Neutrophil (primary cell): ENCODE data around the gene BLOC1S5.

ENCODE experiments used
- H3K27ac ChIP-seq: fragments of 200-600 bp; sonication (generic); 2 replicates; pipeline ENCODE4 v1.5.1; 2016; ENCODE audit warnings: mild to moderate bottlenecking, moderate library complexity
- H3K27me3 ChIP-seq: fragments of 200-600 bp; sonication (generic); 2 replicates; pipeline ENCODE4 v1.6.0; 2016; ENCODE audit warnings: mild to moderate bottlenecking
- H3K36me3 ChIP-seq: fragments of 200-600 bp; sonication (generic); 2 replicates; pipeline ENCODE4 v1.5.1; 2017
- H3K4me1 ChIP-seq, 2 experiments: fragments of 200-600 bp in 1 of 2; sonication (generic) in 1 of 2; 1 replicate in 1 of 2; 2 replicates in 1 of 2; pipeline versions ENCODE4 v1.5.1 to v1.6.1; 2013 to 2016; ENCODE audit warnings: low read depth in 1 of 2, low read length in 1 of 2, mild to moderate bottlenecking in 1 of 2, moderate library complexity in 1 of 2; ENCODE audit not compliant: control insufficient read depth in 1 of 2, insufficient read depth in 1 of 2
- H3K4me3 ChIP-seq, 2 experiments: fragments of 200-600 bp in 1 of 2; sonication (generic) in 1 of 2; 1 replicate in 1 of 2; 2 replicates in 1 of 2; pipeline ENCODE4 v1.5.1; 2013 to 2016; ENCODE audit warnings: low read depth in 1 of 2, low read length in 1 of 2, mild to moderate bottlenecking in 1 of 2, moderate library complexity in 1 of 2
- H3K9me3 ChIP-seq: fragments of 200-600 bp; sonication (generic); 2 replicates; pipeline ENCODE4 v1.5.1; 2016
- TF ChIP-seq, protein P1 (sequence below): fragments of 200-600 bp; sonication (generic); IDR thresholded peaks from 2 replicates; pipeline ENCODE4 v1.5.1; 2016; ENCODE audit warnings: antibody characterized with exemption

BLOC1S5 gene

DNA sequence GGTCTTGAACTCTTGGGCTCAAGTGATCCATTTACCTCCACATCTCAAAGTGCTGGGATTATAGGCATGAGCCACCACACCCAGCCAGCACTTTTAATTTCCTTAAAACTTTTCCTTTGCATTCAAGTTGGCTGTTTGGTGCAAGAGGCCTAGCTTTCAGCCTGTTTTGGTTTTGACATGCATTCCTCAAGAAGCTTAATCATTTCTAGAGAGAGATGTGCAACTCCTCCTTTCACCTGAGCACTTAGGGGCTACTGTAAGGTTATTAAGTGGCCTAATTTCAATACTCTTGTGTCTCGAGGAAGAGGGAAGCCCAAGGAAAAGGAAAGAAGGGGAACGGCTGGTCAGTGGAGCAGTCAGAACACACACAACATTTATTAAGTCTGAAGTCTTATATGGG, 13.8 kb upstream of the BLOC1S5 start:
- H3K4me1 ChIP-seq, result peaks cover 69 to 92% of the 10 kb centered on the region in 2 experiments

DNA sequence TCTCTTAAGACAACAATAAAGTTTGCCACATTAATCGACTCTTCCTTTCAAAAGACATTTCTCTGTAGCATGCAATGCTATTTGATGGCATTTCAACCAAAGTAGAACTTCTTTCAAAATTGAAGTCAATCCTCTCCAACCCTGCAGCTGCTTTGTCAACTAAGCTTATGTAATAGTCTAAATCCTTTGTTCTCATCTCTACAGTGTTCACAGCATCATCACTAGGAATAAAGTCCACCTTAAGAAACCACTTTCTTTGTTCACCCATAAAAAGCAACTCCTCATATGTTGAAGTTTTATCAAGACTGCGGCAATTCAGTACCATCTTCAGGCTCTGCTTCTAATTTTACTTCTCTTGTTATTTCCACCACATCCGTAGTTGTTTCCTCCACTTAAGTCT, 11.5 kb upstream of the BLOC1S5 start:
- TF ChIP-seq, protein P1, sequence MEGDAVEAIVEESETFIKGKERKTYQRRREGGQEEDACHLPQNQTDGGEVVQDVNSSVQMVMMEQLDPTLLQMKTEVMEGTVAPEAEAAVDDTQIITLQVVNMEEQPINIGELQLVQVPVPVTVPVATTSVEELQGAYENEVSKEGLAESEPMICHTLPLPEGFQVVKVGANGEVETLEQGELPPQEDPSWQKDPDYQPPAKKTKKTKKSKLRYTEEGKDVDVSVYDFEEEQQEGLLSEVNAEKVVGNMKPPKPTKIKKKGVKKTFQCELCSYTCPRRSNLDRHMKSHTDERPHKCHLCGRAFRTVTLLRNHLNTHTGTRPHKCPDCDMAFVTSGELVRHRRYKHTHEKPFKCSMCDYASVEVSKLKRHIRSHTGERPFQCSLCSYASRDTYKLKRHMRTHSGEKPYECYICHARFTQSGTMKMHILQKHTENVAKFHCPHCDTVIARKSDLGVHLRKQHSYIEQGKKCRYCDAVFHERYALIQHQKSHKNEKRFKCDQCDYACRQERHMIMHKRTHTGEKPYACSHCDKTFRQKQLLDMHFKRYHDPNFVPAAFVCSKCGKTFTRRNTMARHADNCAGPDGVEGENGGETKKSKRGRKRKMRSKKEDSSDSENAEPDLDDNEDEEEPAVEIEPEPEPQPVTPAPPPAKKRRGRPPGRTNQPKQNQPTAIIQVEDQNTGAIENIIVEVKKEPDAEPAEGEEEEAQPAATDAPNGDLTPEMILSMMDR, result no peak

More for the DNA sequence above, 13.8 kb upstream of the BLOC1S5 start:
- Histone ChIP-seq H3K36me3 (no peaks in the 10 kb centered on the region), H3K9me3 (no peaks in the 10 kb centered on the region), H3K4me3 (no peak overlapping the region), H3K27ac (peak overlapping the region; percentile 11), H3K27me3 (no peaks in the 10 kb centered on the region)
- TF ChIP-seq, protein P1, result no peak

GRCh38 chr6:8075185-8075584, 11.0 kb upstream of the BLOC1S5 start:
- no peaks in the 10 kb centered on the region for H3K9me3 ChIP-seq
- TF ChIP-seq, protein P1, result no peak
- H3K27ac ChIP-seq, result peak overlapping the region; percentile 75
- no peak overlapping the region for H3K4me3 ChIP-seq
- H3K36me3 ChIP-seq, result no peaks in the 10 kb centered on the region
- H3K27me3 ChIP-seq, result no peaks in the 10 kb centered on the region
- peaks cover 48 to 70% of the 10 kb centered on the region in 2 experiments for H3K4me1 ChIP-seq

More for the DNA sequence above, 11.5 kb upstream of the BLOC1S5 start:
- no peak overlapping the region for H3K4me3 ChIP-seq
- peaks cover 53 to 75% of the 10 kb centered on the region in 2 experiments for H3K4me1 ChIP-seq
- no peaks in the 10 kb centered on the region for H3K36me3 ChIP-seq
- H3K27ac ChIP-seq, result peak overlapping the region; percentile 75
- no peaks in the 10 kb centered on the region for H3K9me3 ChIP-seq
- no peaks in the 10 kb centered on the region for H3K27me3 ChIP-seq

- Histone ChIP-seq H3K4me3 (no peak overlapping the region), H3K27me3 (no peaks in the 10 kb centered on the region), H3K9me3 (no peaks in the 10 kb centered on the region), H3K4me1 (peaks cover 38 to 60% of the 10 kb centered on the region in 2 experiments), H3K36me3 (no peaks in the 10 kb centered on the region), H3K27ac (peak overlapping the region; percentile 75)
- TF ChIP-seq, protein P1, result no peak
Observed at GRCh38 chr6:8074213-8074612, 10.0 kb upstream of the BLOC1S5 start.

GRCh38 chr6:8073758-8074157, 9.6 kb upstream of the BLOC1S5 start:
- TF ChIP-seq, protein P1, result no peak

DNA sequence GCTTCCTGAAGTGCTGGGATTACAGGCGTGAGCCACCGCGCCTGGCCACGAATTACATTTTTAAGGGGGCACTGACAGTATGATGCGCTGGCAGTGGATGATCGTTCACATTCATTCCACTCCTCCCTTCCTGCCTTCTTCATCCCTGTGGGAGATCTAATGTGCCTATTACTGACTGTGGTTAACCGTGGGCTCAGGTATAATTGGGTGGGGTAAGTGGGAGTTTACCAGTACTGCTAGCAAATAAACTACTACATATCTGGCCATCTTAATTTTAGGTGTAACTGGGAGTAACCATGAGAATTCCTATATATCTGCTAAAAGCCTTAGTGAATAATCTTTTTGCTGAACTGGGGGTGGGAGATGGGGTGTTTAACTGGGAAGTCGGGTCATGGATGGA, 6.5 kb upstream of the BLOC1S5 start:
- H3K4me1 ChIP-seq, result peaks cover 32 to 47% of the 10 kb centered on the region in 2 experiments
- TF ChIP-seq, protein P1, result no peak
- no peaks in the 10 kb centered on the region for H3K27me3 ChIP-seq
- H3K4me3 ChIP-seq, result no peak overlapping the region
- no peaks in the 10 kb centered on the region for H3K36me3 ChIP-seq
- H3K27ac ChIP-seq, result no peak overlapping the region
- H3K9me3 ChIP-seq, result no peaks in the 10 kb centered on the region

More at GRCh38 chr6:8073758-8074157, 9.6 kb upstream of the BLOC1S5 start:
- Histone ChIP-seq H3K27me3 (no peaks in the 10 kb centered on the region), H3K27ac (peak overlapping the region; percentile 75), H3K9me3 (no peaks in the 10 kb centered on the region), H3K4me3 (no peak overlapping the region), H3K4me1 (peaks cover 37 to 55% of the 10 kb centered on the region in 2 experiments), H3K36me3 (no peaks in the 10 kb centered on the region)
